ENCODE measurements around the gene TRIP12.
"Not testable (repeated sequence)": the region's sequence is repeated elsewhere in the genome, so short reads cannot be mapped to it uniquely, and the experiment has no call there.

The TRIP12 gene

DNA sequence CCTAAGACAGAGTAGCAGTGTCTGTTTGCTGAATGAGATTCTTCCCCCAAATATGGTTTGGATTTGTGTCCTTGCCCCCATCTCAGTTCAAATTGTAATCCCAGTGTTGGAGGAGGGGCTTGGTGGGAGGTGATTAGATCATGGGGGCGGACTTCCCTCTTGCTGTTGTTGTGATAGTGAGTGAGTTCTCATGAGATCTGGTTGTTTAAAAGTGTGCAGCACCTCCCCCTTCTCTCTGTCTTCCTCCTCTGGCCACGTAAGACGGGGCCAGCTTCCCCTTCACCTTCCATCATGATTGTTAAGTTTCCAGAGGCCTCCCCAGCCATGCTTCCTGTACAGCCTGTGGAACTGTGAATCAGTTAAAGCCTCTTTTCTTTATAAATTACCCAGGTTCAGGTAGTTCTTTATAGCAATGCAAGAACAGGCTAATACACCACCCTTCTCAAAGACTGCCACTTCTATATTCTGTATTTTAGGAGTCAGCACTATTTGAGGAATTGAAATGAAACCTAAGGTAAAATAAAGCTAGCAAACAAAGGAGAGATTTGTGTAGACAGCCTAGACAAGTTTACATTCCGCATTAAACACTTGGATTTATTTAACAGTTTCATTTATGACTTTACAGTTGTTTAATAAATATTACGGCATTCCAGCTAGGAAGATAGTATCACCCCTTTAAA, 22.1 kb upstream of the TRIP12 start:
- Histone ChIP-seq H3K4me2 (peak overlapping the region in 7 of 11 experiments; percentile 0 to 32 (median 7); a peak in 4 of 22 replicates), H3K4me1 (peaks cover 0 to 19% (median 6%) of the 10 kb centered on the region in 10 experiments; a peak in 12 of 20 replicates), H3K27ac (no peak overlapping the region; a peak in 1 of 22 replicates), H4K20me1 (no peaks in the 10 kb centered on the region), H3K4me3 (no peak overlapping the region), H3K9ac (no peak overlapping the region), H3K27me3 (no peaks in the 10 kb centered on the region), H3K9me3 (replicated peaks in 1 of 11) (peaks cover 2 to 12% (median 10%) of the 10 kb centered on the region in 11 experiments; a peak in 19 of 22 replicates), H3K36me3 (peaks cover 0 to 13% (median 6%) of the 10 kb centered on the region in 11 experiments; a peak in 4 of 22 replicates)
- no peak for TF ChIP-seq Cebpa-rat (IDR thresholded peaks at IDR 0.05)

DNA sequence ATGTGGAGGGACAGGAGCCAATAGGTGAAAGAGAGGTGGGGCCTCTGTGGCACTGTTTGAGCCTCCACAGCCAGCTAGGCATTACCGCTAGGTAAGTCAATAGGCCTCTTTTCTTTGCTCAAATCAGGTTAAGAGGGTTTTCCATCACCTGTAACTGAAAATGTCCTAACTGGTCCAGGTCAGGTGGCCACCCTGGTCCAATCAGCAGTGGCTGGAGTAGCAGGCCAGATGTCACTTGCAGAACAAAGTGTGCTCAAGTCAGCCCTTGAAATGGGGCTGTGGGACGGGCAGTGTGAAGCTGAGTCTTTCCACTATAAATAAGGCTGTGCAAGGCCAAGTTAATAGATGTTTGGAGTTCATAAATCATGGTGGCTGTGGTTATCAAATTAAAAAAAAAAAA, 21.4 kb upstream of the TRIP12 start:
- Histone ChIP-seq H3K36me3 (peaks cover 0 to 15% (median 6%) of the 10 kb centered on the region in 11 experiments; a peak in 4 of 22 replicates), H3K27me3 (no peaks in the 10 kb centered on the region), H3K4me3 (no peak overlapping the region), H3K9ac (no peak overlapping the region), H4K20me1 (no peaks in the 10 kb centered on the region), H3K27ac (no peak overlapping the region), H3K4me1 (peaks cover 0 to 19% (median 6%) of the 10 kb centered on the region in 10 experiments; a peak in 12 of 20 replicates), H3K9me3 (replicated peaks in 1 of 11) (peaks cover 9 to 20% (median 16%) of the 10 kb centered on the region in 11 experiments; a peak in 19 of 22 replicates), H3K4me2 (no peak overlapping the region)
- no peak for TF ChIP-seq Cebpa-rat (IDR thresholded peaks at IDR 0.05)

DNA sequence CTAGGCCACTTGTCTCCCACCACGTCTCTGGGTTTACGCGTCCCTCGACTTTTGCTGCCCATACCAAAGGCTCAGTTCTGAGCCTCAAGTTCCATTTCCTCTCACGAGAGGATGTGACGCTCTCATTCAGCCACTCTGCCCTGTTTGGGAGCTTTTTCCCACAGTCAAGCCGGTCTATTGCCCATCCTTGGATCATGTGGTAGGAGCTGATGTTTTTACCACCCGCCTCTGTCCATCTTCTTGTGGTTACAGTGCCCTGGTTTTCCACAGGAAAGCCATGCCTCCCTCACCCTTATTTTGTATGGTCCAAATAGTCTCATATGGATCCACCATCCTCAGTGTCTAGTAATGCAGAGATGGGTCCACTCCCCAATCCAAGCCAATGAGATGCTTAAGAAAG, 20.9 kb upstream of the TRIP12 start:
- H3K27ac ChIP-seq: no peak overlapping the region
- no peaks in the 10 kb centered on the region for H4K20me1 ChIP-seq
- no peak overlapping the region for H3K4me2 ChIP-seq
- no peak overlapping the region for H3K4me3 ChIP-seq
- no peak for TF ChIP-seq Cebpa-rat (IDR thresholded peaks at IDR 0.05)
- peaks cover 12 to 22% (median 18%) of the 10 kb centered on the region in 11 experiments; a peak in 19 of 22 replicates for H3K9me3 ChIP-seq (replicated peaks in 1 of 11)
- H3K4me1 ChIP-seq: peaks cover 0 to 17% (median 6%) of the 10 kb centered on the region in 10 experiments; a peak in 12 of 20 replicates
- H3K36me3 ChIP-seq: peaks cover 0 to 15% (median 6%) of the 10 kb centered on the region in 11 experiments; a peak in 4 of 22 replicates
- H3K9ac ChIP-seq: no peak overlapping the region
- H3K27me3 ChIP-seq: no peaks in the 10 kb centered on the region

DNA sequence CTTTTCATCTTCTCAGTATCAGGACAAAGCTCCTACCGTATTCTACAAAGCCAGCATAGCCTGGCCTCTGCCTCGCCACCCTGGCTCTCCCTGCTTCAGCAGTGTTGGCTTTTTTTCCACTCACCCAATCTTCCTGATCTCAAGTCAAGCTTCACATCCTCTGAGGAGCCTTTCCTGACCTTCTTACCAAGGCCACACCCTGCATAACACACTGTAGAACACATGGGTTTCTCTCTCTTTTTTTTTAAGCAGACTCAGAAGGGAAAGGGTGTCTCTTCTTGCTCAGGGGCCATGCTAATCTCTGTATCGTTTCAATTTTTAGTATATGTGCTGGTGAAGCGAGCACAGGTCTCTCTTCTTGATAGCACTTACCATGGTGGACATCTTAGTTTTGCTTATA, 15.7 kb upstream of the TRIP12 start:
- H3K4me1 ChIP-seq: no peaks in the 10 kb centered on the region
- no peaks in the 10 kb centered on the region for H3K27me3 ChIP-seq
- no peak overlapping the region for H3K4me3 ChIP-seq
- no peak overlapping the region for H3K9ac ChIP-seq
- TF ChIP-seq Cebpa-rat (IDR thresholded peaks at IDR 0.05): no peak
- no peak overlapping the region for H3K4me2 ChIP-seq
- H3K27ac ChIP-seq: no peak overlapping the region
- H4K20me1 ChIP-seq: no peaks in the 10 kb centered on the region
- peaks cover 14 to 22% (median 19%) of the 10 kb centered on the region in 11 experiments; a peak in 20 of 22 replicates for H3K9me3 ChIP-seq (replicated peaks in 1 of 11)
- H3K36me3 ChIP-seq: peaks cover 0 to 23% (median 12%) of the 10 kb centered on the region in 11 experiments; a peak in 8 of 22 replicates

DNA sequence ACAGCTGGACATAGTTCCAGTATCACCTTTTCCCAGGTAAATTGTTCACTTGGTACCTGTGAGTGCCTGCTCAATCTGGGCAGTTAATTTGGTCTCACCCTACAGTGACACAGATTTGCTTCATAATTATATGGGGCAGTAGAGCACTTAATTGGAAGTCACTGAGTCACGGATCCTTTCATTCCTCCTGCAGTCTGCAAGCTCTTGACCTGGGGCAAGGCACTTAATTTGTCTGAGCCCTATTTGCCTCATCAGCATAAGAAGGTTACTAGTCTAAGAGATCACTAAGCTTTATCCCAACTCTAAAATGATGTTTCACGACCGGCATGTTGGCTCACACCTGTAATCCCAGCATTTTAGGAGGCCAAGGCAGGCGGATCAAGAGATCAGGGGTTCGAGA, 9.4 kb upstream of the TRIP12 start:
- Histone ChIP-seq H3K4me3 (no peak overlapping the region), H3K4me2 (no peak overlapping the region), H3K9ac (no peak overlapping the region), H3K27ac (no peak overlapping the region), H3K27me3 (no peaks in the 10 kb centered on the region), H3K9me3 (replicated peaks in 1 of 11) (peaks cover 0 to 9% (median 0%) of the 10 kb centered on the region in 11 experiments; a peak in 2 of 22 replicates), H3K4me1 (peaks cover 0 to 7% (median 0%) of the 10 kb centered on the region in 10 experiments; a peak in 2 of 20 replicates), H3K36me3 (peaks cover 0 to 18% (median 5%) of the 10 kb centered on the region in 11 experiments; a peak in 6 of 22 replicates), H4K20me1 (no peaks in the 10 kb centered on the region)
- no peak for TF ChIP-seq Cebpa-rat (IDR thresholded peaks at IDR 0.05)

DNA sequence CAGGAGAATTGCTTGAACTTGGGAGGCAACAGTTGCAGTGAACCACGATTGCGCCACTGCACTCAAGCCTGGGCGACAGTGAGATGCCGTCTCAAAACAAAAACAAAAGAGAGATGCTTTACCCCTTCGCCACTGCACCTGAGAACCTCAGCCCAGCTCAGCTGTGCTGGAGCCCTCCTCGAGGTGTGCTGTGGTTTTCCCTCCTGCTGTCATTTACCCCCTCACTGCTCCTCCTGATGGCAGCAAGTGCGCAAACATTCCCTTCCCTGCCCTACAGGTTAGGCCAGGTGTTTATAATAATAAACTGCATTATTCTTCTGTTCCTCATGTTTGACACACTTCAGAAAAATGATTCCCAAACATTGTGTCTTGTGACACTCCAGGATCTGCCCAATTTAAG, 8.8 kb upstream of the TRIP12 start:
- Histone ChIP-seq H3K4me3 (no peak overlapping the region), H3K4me2 (no peak overlapping the region), H3K27me3 (no peaks in the 10 kb centered on the region), H3K9me3 (replicated peaks in 1 of 11) (peaks cover 0 to 9% (median 0%) of the 10 kb centered on the region in 11 experiments; a peak in 2 of 22 replicates), H3K27ac (no peak overlapping the region), H3K4me1 (peaks cover 0 to 7% (median 0%) of the 10 kb centered on the region in 10 experiments; a peak in 2 of 20 replicates), H3K9ac (no peak overlapping the region), H3K36me3 (peaks cover 0 to 18% (median 5%) of the 10 kb centered on the region in 11 experiments; a peak in 6 of 22 replicates), H4K20me1 (no peaks in the 10 kb centered on the region)
- TF ChIP-seq Cebpa-rat (IDR thresholded peaks at IDR 0.05): no peak

DNA sequence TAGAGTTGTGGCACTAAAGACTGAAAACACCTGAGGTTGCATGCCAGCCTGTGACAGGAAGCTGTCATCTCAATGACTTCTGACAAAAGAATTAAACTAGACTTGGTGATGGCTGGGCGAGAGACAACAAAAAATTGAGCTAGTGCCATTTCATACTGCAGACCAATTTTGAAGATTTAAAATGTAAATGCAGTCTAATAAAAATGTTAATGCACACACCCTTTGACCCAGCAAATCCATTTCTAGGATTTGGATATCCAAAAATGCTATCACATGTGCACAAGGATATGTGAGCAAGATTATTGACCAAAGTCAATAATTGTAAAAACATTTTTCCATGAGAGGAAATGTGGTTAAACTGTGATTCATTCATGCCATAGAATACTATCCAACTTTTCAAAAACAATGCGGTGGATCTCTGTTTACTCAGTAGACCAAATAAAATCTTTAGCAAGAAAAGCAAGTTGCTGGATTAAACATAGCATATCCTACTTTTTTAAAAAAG, 6.1 kb upstream of the TRIP12 start:
- H3K36me3 ChIP-seq: peaks cover 0 to 10% (median 0%) of the 10 kb centered on the region in 11 experiments; a peak in 2 of 22 replicates
- peaks cover 4 to 29% (median 22%) of the 10 kb centered on the region in 10 experiments; a peak in 19 of 20 replicates for H3K4me1 ChIP-seq
- no peaks in the 10 kb centered on the region for H3K27me3 ChIP-seq
- no peak overlapping the region for H3K4me2 ChIP-seq
- H3K4me3 ChIP-seq: no peak overlapping the region
- TF ChIP-seq Cebpa-rat (IDR thresholded peaks at IDR 0.05): no peak
- no peak overlapping the region for H3K27ac ChIP-seq
- no peaks in the 10 kb centered on the region for H3K9me3 ChIP-seq (replicated peaks in 1 of 11)
- H3K9ac ChIP-seq: no peak overlapping the region
- H4K20me1 ChIP-seq: no peaks in the 10 kb centered on the region

DNA sequence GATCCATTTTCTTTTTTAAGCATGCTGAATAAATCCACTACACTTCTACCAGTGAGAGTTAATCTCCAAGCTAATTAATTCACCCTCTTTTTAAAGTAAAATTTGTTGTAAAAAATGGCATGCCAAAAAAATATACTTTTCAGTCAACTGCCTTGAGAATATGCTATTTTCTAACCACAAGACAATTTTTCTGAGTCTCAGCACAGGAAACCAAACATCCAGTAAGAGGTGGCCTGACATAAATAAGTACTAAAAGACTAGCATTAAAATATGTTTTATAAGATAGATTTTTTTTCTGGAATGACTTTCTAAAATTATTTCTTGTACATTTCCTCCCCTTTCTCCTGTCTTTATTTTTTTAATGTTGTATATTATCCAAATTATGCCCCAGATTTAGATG, 3.4 kb upstream of the TRIP12 start:
- Histone ChIP-seq H3K36me3 (no peaks in the 10 kb centered on the region), H3K4me2 (0 out of 22 replicates have a peak overlapping the region, but pooled peaks of 1 of the 11 experiments have one; percentile 3), H4K20me1 (peaks cover 3 to 12% (median 7%) of the 10 kb centered on the region in 11 experiments; a peak in 21 of 22 replicates), H3K4me1 (peaks cover 9 to 31% (median 22%) of the 10 kb centered on the region in 10 experiments; a peak in 19 of 20 replicates), H3K4me3 (no peak overlapping the region), H3K27me3 (no peaks in the 10 kb centered on the region), H3K9ac (no peak overlapping the region; a peak in 1 of 22 replicates), H3K9me3 (replicated peaks in 1 of 11) (no peaks in the 10 kb centered on the region), H3K27ac (no peak overlapping the region)
- TF ChIP-seq Cebpa-rat (IDR thresholded peaks at IDR 0.05): no peak

DNA sequence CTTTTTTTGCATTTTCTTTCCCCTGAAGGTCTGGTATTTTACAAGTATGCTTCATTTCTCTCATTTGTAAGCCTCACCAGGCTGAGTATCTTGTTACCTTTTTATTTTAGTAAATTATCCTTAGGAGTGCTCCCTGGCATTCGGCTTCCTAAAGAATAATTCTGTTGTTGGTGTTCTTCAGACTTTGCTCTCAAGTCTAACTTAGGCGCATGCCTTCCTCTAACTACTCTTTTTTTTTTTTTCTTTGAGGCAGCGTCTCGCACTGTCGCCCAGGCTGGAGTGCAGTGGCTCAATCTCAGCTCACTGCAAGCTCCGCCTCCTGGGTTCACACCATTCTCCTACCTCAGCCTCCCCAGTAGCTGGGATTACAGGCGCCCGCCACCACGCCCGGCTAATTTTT, 2.7 kb upstream of the TRIP12 start:
- H4K20me1 ChIP-seq: peaks cover 10 to 19% (median 13%) of the 10 kb centered on the region in 11 experiments
- H3K9me3 ChIP-seq (replicated peaks in 1 of 11); H3K27ac ChIP-seq; H3K4me3 ChIP-seq; H3K27me3 ChIP-seq; H3K36me3 ChIP-seq: not testable (repeated sequence)
- H3K4me2 ChIP-seq: peak overlapping the region in 2 of 11 experiments; percentile 87 to 95; a peak in 1 of 22 replicates
- H3K4me1 ChIP-seq: peaks cover 14 to 38% (median 28%) of the 10 kb centered on the region in 10 experiments
- peak overlapping the region in 2 of 11 experiments; percentile 99 to 100; a peak in 1 of 22 replicates for H3K9ac ChIP-seq
